Uterus (tissue), 4 donors: ENCODE results near the gene DCUN1D2. TPM values are rescaled to one million over a fixed set of nuclear protein-coding genes. Genes with fewer than 3 reads are reported as not detected.

Experiments used
- DNase-seq, 2 donors: peaks; one replicate each; pipeline ENCODE4 v3.0.0-alpha.2; 2019 to 2020
- H3K27ac ChIP-seq, 2 donors: fragments of 200-600 bp; sonication (generic); 1 replicate in 1 of 2; 2 replicates in 1 of 2; pipeline ENCODE4 v1.5.1; 2016 to 2018
- H3K27me3 ChIP-seq, 2 donors: fragments of 200-600 bp; sonication (generic); one replicate each; pipeline ENCODE4 v1.5.1; 2018 to 2019; ENCODE audit warnings: control low read depth in 1 of 2
- H3K36me3 ChIP-seq, 2 donors: fragments of 200-600 bp; sonication (generic); one replicate each; pipeline ENCODE4 v1.5.1; 2019; ENCODE audit warnings: control low read depth in 1 of 2
- H3K4me1 ChIP-seq, 2 donors: fragments of 200-600 bp; sonication (generic); one replicate each; pipeline ENCODE4 v1.5.1; 2018 to 2019; ENCODE audit warnings: control low read depth in 1 of 2
- H3K4me3 ChIP-seq, 2 donors: fragments of 200-600 bp; sonication (generic); 1 replicate in 1 of 2; 2 replicates in 1 of 2; pipeline ENCODE4 v1.5.1; 2018 to 2019; ENCODE audit warnings: mild to moderate bottlenecking in 1 of 2
- H3K9me3 ChIP-seq, 2 donors: fragments of 200-600 bp; sonication (generic); one replicate each; pipeline ENCODE4 v1.5.1; 2019; ENCODE audit warnings: control low read depth in 1 of 2
- POLR2A ChIP-seq, 2 donors: fragments of 450-650 bp; IDR thresholded peaks; one replicate each; pipeline ENCODE4 v1.6.1; 2016; ENCODE audit warnings: antibody characterized with exemption in 2 of 2, mild to moderate bottlenecking in 1 of 2, moderate library complexity in 1 of 2
- intact Hi-C: fragments of 100-400 bp; cut with DNase I; formaldehyde crosslinking; loops from one replicate; pipeline ENCODE4 v1.15.1; 2023; ENCODE audit warnings: low total_unique reads
- small RNA-seq: library from RNA; depleted of rRNA; stranded (forward); fragments of <200 nt; gene quantifications from one replicate; pipeline ENCODE3, GENCODE V24; 2016
- total RNA-seq, 4 donors: library from RNA; depleted of rRNA in 3 of 4; stranded (reverse); fragments of >200 nt in 3 of 4; gene quantifications; one replicate each; pipeline versions ENCODE4 v1.1.0 to v1.2.4, GENCODE V29; 2014 to 2023
- TF ChIP-seq, protein P1 (sequence below), 4 experiments: fragments of 200-600 bp in 2 of 4; fragments of 450-650 bp in 2 of 4; sonication (generic) in 2 of 4; IDR thresholded peaks; one replicate each; pipeline ENCODE4 v1.5.1; 2016 to 2019; ENCODE audit warnings: antibody characterized with exemption in 4 of 4, mild to moderate bottlenecking in 2 of 4, moderate library complexity in 1 of 4
- donor health status: DM: yes; HTN: yes; CAD: no.

The DCUN1D2 gene
- total RNA-seq, 4 donors from 2014 or later, result 7.7 to 68.2 (median 29.3) TPM

GRCh38 chr13:113407531-113408393 is 82.7 kb downstream of the DCUN1D2 start:
- no peak overlapping the region for H3K4me3 ChIP-seq
- no peaks in the 10 kb centered on the region for H3K36me3 ChIP-seq
- H3K27ac ChIP-seq, result no peak overlapping the region
- no peaks in the 10 kb centered on the region for H3K27me3 ChIP-seq
- intact Hi-C loops, result no loop called here
- TF ChIP-seq POLR2A (IDR thresholded peaks at IDR 0.05), result no peak
- TF ChIP-seq, protein P1, sequence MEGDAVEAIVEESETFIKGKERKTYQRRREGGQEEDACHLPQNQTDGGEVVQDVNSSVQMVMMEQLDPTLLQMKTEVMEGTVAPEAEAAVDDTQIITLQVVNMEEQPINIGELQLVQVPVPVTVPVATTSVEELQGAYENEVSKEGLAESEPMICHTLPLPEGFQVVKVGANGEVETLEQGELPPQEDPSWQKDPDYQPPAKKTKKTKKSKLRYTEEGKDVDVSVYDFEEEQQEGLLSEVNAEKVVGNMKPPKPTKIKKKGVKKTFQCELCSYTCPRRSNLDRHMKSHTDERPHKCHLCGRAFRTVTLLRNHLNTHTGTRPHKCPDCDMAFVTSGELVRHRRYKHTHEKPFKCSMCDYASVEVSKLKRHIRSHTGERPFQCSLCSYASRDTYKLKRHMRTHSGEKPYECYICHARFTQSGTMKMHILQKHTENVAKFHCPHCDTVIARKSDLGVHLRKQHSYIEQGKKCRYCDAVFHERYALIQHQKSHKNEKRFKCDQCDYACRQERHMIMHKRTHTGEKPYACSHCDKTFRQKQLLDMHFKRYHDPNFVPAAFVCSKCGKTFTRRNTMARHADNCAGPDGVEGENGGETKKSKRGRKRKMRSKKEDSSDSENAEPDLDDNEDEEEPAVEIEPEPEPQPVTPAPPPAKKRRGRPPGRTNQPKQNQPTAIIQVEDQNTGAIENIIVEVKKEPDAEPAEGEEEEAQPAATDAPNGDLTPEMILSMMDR (IDR thresholded peaks at IDR 0.05), result no peak
- no peaks in the 10 kb centered on the region for H3K9me3 ChIP-seq
- no peak for DNase-seq
- no peaks in the 10 kb centered on the region for H3K4me1 ChIP-seq

DNA sequence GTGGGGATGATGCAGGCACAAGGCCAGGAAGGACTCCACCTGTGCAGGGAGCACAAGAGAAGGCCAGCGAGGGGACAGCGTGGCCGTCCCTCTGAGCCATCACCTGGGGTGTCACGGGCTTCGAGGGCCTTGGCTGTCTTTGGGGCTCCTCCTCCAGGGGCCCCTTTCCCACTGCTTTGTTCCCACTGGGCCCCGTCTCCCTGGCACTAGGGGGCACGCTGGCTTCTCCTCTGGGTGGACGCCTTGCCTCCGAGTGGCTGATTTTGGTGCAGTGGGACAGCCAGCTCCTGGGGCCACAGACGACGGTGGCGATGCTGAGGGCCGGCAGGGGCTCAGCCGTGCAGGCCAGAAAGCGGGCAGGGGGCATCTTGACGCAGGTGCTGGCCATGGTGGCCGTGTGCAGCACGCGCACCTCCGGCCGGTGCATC is 83.4 kb downstream of the DCUN1D2 start:
- Histone ChIP-seq H3K27ac (no peak overlapping the region), H3K4me1 (no peaks in the 10 kb centered on the region), H3K9me3 (no peaks in the 10 kb centered on the region), H3K27me3 (no peaks in the 10 kb centered on the region), H3K4me3 (no peak overlapping the region), H3K36me3 (no peaks in the 10 kb centered on the region)
- intact Hi-C loops, result no loop called here
- peak in 1 of 2 donors; percentile 3 for DNase-seq
- TF ChIP-seq, protein P1 (IDR thresholded peaks at IDR 0.05), result no peak
- TF ChIP-seq POLR2A (IDR thresholded peaks at IDR 0.05), result no peak

- peak in 1 of 2 donors; percentile 0 for DNase-seq
- no peaks in the 10 kb centered on the region for H3K36me3 ChIP-seq
- intact Hi-C loops, result no loop called here
- no peak overlapping the region for H3K27ac ChIP-seq
- H3K9me3 ChIP-seq, result no peaks in the 10 kb centered on the region
- TF ChIP-seq, protein P1 (IDR thresholded peaks at IDR 0.05), result no peak
- TF ChIP-seq POLR2A (IDR thresholded peaks at IDR 0.05), result no peak
- H3K27me3 ChIP-seq, result no peaks in the 10 kb centered on the region
- H3K4me1 ChIP-seq, result no peaks in the 10 kb centered on the region
- no peak overlapping the region for H3K4me3 ChIP-seq
Observed at GRCh38 chr13:113406321-113407102, 84.0 kb downstream of the DCUN1D2 start.

Small RNA genes lying within 50 kb of the gene (small RNA-seq; reads per million reads assigned to genes)
- gene RNU1-16P, result not detected

Other genes starting within 250 kb of the DCUN1D2 start
- 100 to 1,000 TPM in 2 of 4 donors, 10 to 100 TPM in 2; 85.6 to 144 (median 93.4) TPM for gene LAMP1, start 193.5 kb downstream of the DCUN1D2 start, total RNA-seq
- 10 to 100 TPM in 2 of 4 donors, 1 to 10 TPM in 2; 3.2 to 17.9 (median 7.5) TPM for gene GRTP1, start 126.6 kb downstream of the DCUN1D2 start, total RNA-seq
- gene ADPRHL1, start 37.2 kb downstream of the DCUN1D2 start, total RNA-seq, result 1 to 10 TPM in 2 of 4 donors, not detected in 2; 1.6 to 3.3 TPM
- 100 to 1,000 TPM in 1 of 4 donors, 10 to 100 TPM in 3; 10.3 to 101 (median 52.3) TPM for gene TFDP1, start 94.0 kb upstream of the DCUN1D2 start, total RNA-seq
- gene ATP4B, start 167.5 kb upstream of the DCUN1D2 start, total RNA-seq, result under 1 TPM in 1 of 4 donors, not detected in 3; 0.28 TPM
- under 1 TPM in 2 of 4 donors, not detected in 2; 0.07 to 0.12 TPM for gene GRK1, start 176.5 kb upstream of the DCUN1D2 start, total RNA-seq